GM23338 (cell line): ENCODE data around the gene ENTPD6. TPM values are rescaled to one million over a fixed set of nuclear protein-coding genes. Genes with fewer than 3 reads are reported as not detected.

Experiments used
- ATAC-seq: fragments of 200-7000 bp; cut with Tn5 transposase; 3 replicates; pipeline ENCODE4 v1.9.1; 2020
- DNase-seq: peaks from one replicate; pipeline ENCODE4 v3.0.0-alpha.2; 2015; ENCODE audit warnings: low spot score
- H2AFZ ChIP-seq: fragments of 200-600 bp; sonication (generic); 2 replicates; pipeline ENCODE4 v1.8.0; 2016; ENCODE audit warnings: antibody characterized with exemption, mild to moderate bottlenecking, moderate library complexity
- H3F3A ChIP-seq: fragments of 200-600 bp; sonication (generic); replicated peaks from 2 replicates; pipeline ENCODE4 v1.8.0; 2017; ENCODE audit warnings: antibody characterized with exemption, mixed run types, low read depth
- H3K27ac ChIP-seq: fragments of 200-600 bp; sonication (generic); 2 replicates; pipeline ENCODE4 v1.6.1; 2016; ENCODE audit warnings: low read depth
- H3K27me3 ChIP-seq: fragments of 200-600 bp; sonication (generic); 2 replicates; pipeline ENCODE4 v1.8.0; 2016; ENCODE audit warnings: mild to moderate bottlenecking, mixed run types, moderate library complexity; ENCODE audit not compliant: insufficient read depth
- H3K36me3 ChIP-seq: fragments of 200-600 bp; sonication (generic); 2 replicates; pipeline ENCODE4 v1.8.0; 2016; ENCODE audit warnings: mild to moderate bottlenecking; ENCODE audit not compliant: insufficient read depth
- H3K4me1 ChIP-seq: fragments of 200-600 bp; sonication (generic); 2 replicates; pipeline ENCODE4 v1.8.0; 2016; ENCODE audit warnings: mild to moderate bottlenecking, moderate library complexity; ENCODE audit not compliant: insufficient read depth
- H3K4me2 ChIP-seq: fragments of 200-600 bp; sonication (generic); 2 replicates; pipeline ENCODE4 v1.7.1; 2017; ENCODE audit warnings: mixed run types
- H3K4me3 ChIP-seq: fragments of 200-600 bp; sonication (generic); 2 replicates; pipeline ENCODE4 v1.6.1; 2016; ENCODE audit warnings: mixed run types
- H3K79me2 ChIP-seq: fragments of 200-600 bp; sonication (generic); replicated peaks from 2 replicates; pipeline ENCODE4 v1.8.0; 2017; ENCODE audit warnings: mild to moderate bottlenecking; ENCODE audit not compliant: insufficient read depth
- H3K9me2 ChIP-seq: fragments of 200-600 bp; sonication (generic); 2 replicates; pipeline ENCODE4 v1.8.0; 2017; ENCODE audit not compliant: insufficient read depth
- H4K20me1 ChIP-seq: fragments of 200-600 bp; sonication (generic); replicated peaks from 2 replicates; pipeline ENCODE4 v1.8.0; 2017; ENCODE audit warnings: mild to moderate bottlenecking; ENCODE audit not compliant: insufficient read depth
- H3K27ac Mint-ChIP-seq: 2 replicates; pipeline ENCODE4 v1.8.0; 2020; ENCODE audit warnings: inconsistent platforms, mild to moderate bottlenecking, moderate library complexity, mixed read lengths
- H3K27me3 Mint-ChIP-seq: 3 replicates; pipeline ENCODE4 v1.8.0; 2022; ENCODE audit warnings: low read depth, mild to moderate bottlenecking, moderate library complexity, mixed read lengths, inconsistent platforms; ENCODE audit not compliant: insufficient read depth, poor library complexity
- H3K36me3 Mint-ChIP-seq: 3 replicates; pipeline ENCODE4 v1.8.0; 2021; ENCODE audit warnings: low read depth, mild to moderate bottlenecking, inconsistent platforms, moderate library complexity, mixed read lengths
- H3K4me1 Mint-ChIP-seq: 3 replicates; pipeline ENCODE4 v1.8.0; 2020; ENCODE audit warnings: mild to moderate bottlenecking, inconsistent platforms, mixed read lengths
- H3K4me3 Mint-ChIP-seq: 3 replicates; pipeline ENCODE4 v1.8.0; 2021; ENCODE audit warnings: moderate library complexity, mild to moderate bottlenecking, inconsistent platforms, mixed read lengths
- H3K9me3 Mint-ChIP-seq: 3 replicates; pipeline ENCODE4 v1.8.0; 2020; ENCODE audit warnings: moderate library complexity, mild to moderate bottlenecking, inconsistent platforms, mixed read lengths
- CREB1 ChIP-seq: fragments of 250-450 bp; sonication (Bioruptor Pico); IDR thresholded peaks from 2 replicates; pipeline ENCODE4 v1.5.0; 2020; ENCODE audit warnings: low read depth, mild to moderate bottlenecking, moderate library complexity
- EZH2 ChIP-seq: fragments of 200-600 bp; sonication (generic); IDR thresholded peaks from one replicate; pipeline ENCODE4 v1.8.0; 2017; ENCODE audit warnings: antibody characterized with exemption, mild to moderate bottlenecking, low read depth; ENCODE audit not compliant: unreplicated experiment
- EZH2phosphoT487 ChIP-seq: fragments of 200-600 bp; sonication (generic); IDR thresholded peaks from one replicate; pipeline ENCODE4 v1.8.1; 2018; ENCODE audit warnings: antibody characterized with exemption; ENCODE audit not compliant: unreplicated experiment
- JUNB ChIP-seq: IDR thresholded peaks from one replicate; pipeline ENCODE4 v1.6.1; 2016; ENCODE audit warnings: antibody characterized with exemption; ENCODE audit not compliant: unreplicated experiment
- NANOG ChIP-seq: IDR thresholded peaks from 2 replicates; pipeline ENCODE4 v1.6.1; 2016; ENCODE audit warnings: antibody characterized with exemption, borderline replicate concordance
- POLR2AphosphoS5 ChIP-seq: IDR thresholded peaks from 2 replicates; pipeline ENCODE4 v1.6.1; 2016; ENCODE audit warnings: antibody characterized with exemption, low read depth
- ZNF114 ChIP-seq: fragments of 250-450 bp; sonication (Bioruptor Pico); IDR thresholded peaks from 2 replicates; pipeline ENCODE4 v1.5.0; 2020; ENCODE audit warnings: mild to moderate bottlenecking, moderate library complexity
- ZNF331 ChIP-seq: fragments of 250-450 bp; sonication (Bioruptor Pico); IDR thresholded peaks from 2 replicates; pipeline ENCODE4 v1.5.0; 2020; ENCODE audit warnings: low read depth, mild to moderate bottlenecking, moderate library complexity
- polyA plus RNA-seq: library from polyadenylated mRNA; unstranded; fragments of >200 nt; fragmentation: Nextera tagmentation; extraction: Ambion mirVana; gene quantifications from 2 replicates; pipeline ENCODE4 v1.2.1, GENCODE V29; 2016
- total RNA-seq: library from RNA; depleted of rRNA; stranded (reverse); fragments of >200 nt; shearing (Covaris generic); gene quantifications from 2 replicates; pipeline ENCODE4 v1.2.3, GENCODE V29; 2014
- TF ChIP-seq, protein P1 (sequence below): fragments of 250-450 bp; sonication (Bioruptor Pico); IDR thresholded peaks from 2 replicates; pipeline ENCODE4 v1.5.0; 2020; ENCODE audit warnings: mild to moderate bottlenecking, moderate library complexity
- TF ChIP-seq, protein P2 (sequence below): IDR thresholded peaks from 2 replicates; pipeline ENCODE4 v1.6.1; 2016; ENCODE audit warnings: antibody characterized with exemption
- TF ChIP-seq, protein P3 (sequence below), 2 experiments: fragments of 200-600 bp in 1 of 2; sonication (generic) in 1 of 2; conservative IDR thresholded peaks; 2 replicates each; pipeline versions ENCODE4 v1.5.1 to v1.6.1; 2016 to 2017; ENCODE audit warnings: antibody characterized with exemption in 2 of 2, low read depth in 2 of 2, mild to moderate bottlenecking in 2 of 2, moderate library complexity in 1 of 2

Gene ENTPD6
- total and polyA plus RNA-seq, 2 experiments from 2014 or later, result 19.3 to 45.9 TPM

DNA sequence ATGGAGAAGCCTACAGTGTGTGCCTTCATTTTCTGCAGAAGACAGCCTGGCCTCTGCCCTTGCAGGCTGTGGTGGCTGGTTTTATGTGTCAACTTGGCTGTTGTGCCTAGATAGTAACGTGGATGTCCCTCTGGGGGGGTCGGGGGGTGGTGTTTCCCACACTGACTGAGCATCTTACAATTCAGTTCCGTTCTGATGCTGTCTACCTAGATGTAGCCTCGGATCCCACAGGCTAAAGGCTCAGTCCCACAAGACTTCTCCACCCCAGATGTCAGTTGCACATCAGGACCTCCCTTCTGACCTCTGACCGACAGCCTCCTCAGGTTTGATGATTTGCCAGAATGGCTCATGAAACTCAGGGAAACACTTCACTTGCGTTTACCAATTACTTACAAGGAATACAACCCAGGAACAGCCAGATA is 56.7 kb downstream of the ENTPD6 start (continued):
- TF ChIP-seq, protein P1, sequence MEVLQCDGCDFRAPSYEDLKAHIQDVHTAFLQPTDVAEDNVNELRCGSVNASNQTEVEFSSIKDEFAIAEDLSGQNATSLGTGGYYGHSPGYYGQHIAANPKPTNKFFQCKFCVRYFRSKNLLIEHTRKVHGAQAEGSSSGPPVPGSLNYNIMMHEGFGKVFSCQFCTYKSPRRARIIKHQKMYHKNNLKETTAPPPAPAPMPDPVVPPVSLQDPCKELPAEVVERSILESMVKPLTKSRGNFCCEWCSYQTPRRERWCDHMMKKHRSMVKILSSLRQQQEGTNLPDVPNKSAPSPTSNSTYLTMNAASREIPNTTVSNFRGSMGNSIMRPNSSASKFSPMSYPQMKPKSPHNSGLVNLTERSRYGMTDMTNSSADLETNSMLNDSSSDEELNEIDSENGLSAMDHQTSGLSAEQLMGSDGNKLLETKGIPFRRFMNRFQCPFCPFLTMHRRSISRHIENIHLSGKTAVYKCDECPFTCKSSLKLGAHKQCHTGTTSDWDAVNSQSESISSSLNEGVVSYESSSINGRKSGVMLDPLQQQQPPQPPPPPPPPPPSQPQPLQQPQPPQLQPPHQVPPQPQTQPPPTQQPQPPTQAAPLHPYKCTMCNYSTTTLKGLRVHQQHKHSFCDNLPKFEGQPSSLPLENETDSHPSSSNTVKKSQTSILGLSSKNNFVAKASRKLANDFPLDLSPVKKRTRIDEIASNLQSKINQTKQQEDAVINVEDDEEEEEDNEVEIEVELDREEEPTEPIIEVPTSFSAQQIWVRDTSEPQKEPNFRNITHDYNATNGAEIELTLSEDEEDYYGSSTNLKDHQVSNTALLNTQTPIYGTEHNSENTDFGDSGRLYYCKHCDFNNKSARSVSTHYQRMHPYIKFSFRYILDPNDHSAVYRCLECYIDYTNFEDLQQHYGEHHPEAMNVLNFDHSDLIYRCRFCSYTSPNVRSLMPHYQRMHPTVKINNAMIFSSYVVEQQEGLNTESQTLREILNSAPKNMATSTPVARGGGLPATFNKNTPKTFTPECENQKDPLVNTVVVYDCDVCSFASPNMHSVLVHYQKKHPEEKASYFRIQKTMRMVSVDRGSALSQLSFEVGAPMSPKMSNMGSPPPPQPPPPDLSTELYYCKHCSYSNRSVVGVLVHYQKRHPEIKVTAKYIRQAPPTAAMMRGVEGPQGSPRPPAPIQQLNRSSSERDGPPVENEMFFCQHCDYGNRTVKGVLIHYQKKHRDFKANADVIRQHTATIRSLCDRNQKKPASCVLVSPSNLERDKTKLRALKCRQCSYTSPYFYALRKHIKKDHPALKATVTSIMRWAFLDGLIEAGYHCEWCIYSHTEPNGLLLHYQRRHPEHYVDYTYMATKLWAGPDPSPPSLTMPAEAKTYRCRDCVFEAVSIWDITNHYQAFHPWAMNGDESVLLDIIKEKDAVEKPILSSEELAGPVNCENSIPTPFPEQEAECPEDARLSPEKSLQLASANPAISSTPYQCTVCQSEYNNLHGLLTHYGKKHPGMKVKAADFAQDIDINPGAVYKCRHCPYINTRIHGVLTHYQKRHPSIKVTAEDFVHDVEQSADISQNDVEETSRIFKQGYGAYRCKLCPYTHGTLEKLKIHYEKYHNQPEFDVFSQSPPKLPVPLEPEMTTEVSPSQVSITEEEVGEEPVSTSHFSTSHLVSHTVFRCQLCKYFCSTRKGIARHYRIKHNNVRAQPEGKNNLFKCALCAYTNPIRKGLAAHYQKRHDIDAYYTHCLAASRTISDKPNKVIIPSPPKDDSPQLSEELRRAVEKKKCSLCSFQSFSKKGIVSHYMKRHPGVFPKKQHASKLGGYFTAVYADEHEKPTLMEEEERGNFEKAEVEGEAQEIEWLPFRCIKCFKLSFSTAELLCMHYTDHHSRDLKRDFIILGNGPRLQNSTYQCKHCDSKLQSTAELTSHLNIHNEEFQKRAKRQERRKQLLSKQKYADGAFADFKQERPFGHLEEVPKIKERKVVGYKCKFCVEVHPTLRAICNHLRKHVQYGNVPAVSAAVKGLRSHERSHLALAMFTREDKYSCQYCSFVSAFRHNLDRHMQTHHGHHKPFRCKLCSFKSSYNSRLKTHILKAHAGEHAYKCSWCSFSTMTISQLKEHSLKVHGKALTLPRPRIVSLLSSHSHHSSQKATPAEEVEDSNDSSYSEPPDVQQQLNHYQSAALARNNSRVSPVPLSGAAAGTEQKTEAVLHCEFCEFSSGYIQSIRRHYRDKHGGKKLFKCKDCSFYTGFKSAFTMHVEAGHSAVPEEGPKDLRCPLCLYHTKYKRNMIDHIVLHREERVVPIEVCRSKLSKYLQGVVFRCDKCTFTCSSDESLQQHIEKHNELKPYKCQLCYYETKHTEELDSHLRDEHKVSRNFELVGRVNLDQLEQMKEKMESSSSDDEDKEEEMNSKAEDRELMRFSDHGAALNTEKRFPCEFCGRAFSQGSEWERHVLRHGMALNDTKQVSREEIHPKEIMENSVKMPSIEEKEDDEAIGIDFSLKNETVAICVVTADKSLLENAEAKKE, result no peak
- TF ChIP-seq CREB1 (CRISPR knock-in tag) (no peak), NANOG (no peak), JUNB (no peak), ZNF114 (CRISPR knock-in tag) (no peak), ZNF331 (CRISPR knock-in tag) (no peak)
- TF ChIP-seq, protein P2, sequence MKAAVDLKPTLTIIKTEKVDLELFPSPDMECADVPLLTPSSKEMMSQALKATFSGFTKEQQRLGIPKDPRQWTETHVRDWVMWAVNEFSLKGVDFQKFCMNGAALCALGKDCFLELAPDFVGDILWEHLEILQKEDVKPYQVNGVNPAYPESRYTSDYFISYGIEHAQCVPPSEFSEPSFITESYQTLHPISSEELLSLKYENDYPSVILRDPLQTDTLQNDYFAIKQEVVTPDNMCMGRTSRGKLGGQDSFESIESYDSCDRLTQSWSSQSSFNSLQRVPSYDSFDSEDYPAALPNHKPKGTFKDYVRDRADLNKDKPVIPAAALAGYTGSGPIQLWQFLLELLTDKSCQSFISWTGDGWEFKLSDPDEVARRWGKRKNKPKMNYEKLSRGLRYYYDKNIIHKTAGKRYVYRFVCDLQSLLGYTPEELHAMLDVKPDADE, result no peak

DNA sequence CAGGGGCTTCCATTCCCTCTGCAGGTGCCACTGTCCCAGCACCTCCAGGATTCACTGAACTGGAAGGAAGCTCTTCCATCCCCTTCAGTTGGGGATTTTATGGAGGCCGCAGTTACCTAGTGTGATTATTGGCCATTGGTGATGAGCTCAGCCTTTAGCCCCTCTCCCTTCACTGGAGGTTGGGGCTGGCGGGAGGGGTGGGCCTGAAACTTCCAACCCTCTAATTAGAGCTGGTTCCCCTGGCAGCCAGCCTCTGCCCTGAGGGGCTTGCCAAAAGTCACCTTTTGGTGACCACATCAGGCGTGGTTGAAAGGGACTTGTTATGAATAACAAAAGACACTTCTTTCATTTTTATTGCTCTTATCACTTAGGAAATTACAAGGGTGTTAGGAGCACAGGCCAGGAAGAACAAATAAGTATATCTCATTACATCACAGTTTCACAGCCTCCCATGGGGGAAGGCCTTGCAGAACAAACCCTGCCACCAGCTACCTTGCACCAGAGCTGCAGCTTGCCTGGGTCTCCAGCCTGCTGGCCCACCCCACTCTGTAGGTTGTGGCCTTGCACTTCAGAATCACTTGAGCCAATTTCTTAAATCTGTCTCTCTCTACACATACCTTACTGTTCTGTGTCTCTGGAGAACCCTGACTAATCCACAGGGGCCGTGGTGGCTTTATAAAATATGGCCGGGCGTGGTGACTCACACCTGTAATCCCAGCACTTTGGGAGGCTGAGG is 57.3 kb downstream of the ENTPD6 start:
- H3K4me2 ChIP-seq, result no peak overlapping the region
- TF ChIP-seq, protein P3, sequence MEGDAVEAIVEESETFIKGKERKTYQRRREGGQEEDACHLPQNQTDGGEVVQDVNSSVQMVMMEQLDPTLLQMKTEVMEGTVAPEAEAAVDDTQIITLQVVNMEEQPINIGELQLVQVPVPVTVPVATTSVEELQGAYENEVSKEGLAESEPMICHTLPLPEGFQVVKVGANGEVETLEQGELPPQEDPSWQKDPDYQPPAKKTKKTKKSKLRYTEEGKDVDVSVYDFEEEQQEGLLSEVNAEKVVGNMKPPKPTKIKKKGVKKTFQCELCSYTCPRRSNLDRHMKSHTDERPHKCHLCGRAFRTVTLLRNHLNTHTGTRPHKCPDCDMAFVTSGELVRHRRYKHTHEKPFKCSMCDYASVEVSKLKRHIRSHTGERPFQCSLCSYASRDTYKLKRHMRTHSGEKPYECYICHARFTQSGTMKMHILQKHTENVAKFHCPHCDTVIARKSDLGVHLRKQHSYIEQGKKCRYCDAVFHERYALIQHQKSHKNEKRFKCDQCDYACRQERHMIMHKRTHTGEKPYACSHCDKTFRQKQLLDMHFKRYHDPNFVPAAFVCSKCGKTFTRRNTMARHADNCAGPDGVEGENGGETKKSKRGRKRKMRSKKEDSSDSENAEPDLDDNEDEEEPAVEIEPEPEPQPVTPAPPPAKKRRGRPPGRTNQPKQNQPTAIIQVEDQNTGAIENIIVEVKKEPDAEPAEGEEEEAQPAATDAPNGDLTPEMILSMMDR (conservative IDR thresholded peaks at IDR 0.05; ENCODE audit: low read depth in 2 of 2), result no peak
- TF ChIP-seq ZNF114 (CRISPR knock-in tag) (no peak), EZH2phosphoT487 (no peak), CREB1 (CRISPR knock-in tag) (no peak), EZH2 (no peak), POLR2AphosphoS5 (no peak), NANOG (no peak), JUNB (no peak)
- TF ChIP-seq, protein P2, result no peak

More for the DNA sequence above, 57.3 kb downstream of the ENTPD6 start:
- no peak for DNase-seq
- Histone ChIP-seq H4K20me1 (peaks cover 37% of the 10 kb centered on the region), H3F3A (0 out of 2 replicates have a peak, but pooled peaks cover 7% of the 10 kb centered on the region), H3K36me3 (no peaks in the 10 kb centered on the region), H2AFZ (no peak overlapping the region), H3K4me3 (no peak overlapping the region), H3K79me2 (peaks cover 81% of the 10 kb centered on the region), H3K27ac (no peak overlapping the region), H3K4me1 (peaks cover 16% of the 10 kb centered on the region), H3K9me2 (no peaks in the 10 kb centered on the region), H3K27me3 (no peaks in the 10 kb centered on the region)
- peaks cover 32% of the 10 kb centered on the region for H3K4me1 Mint-ChIP-seq
- peak overlapping the region; percentile 50 for H3K27ac Mint-ChIP-seq
- no peaks in the 10 kb centered on the region; the same call in 2 of the 3 replicates for H3K9me3 Mint-ChIP-seq
- H3K27me3 Mint-ChIP-seq, result peaks cover 6% of the 10 kb centered on the region
- H3K4me3 Mint-ChIP-seq, result no peak overlapping the region
- peaks cover 3% of the 10 kb centered on the region; the same call in 2 of the 3 replicates for H3K36me3 Mint-ChIP-seq
- ATAC-seq, result no peak
